ENCODE results near the gene PLD3.

GRCh38 chr19:40339018-40339728 lies 9.3 kb upstream of the PLD3 start:
- TF ChIP-seq, protein P1, sequence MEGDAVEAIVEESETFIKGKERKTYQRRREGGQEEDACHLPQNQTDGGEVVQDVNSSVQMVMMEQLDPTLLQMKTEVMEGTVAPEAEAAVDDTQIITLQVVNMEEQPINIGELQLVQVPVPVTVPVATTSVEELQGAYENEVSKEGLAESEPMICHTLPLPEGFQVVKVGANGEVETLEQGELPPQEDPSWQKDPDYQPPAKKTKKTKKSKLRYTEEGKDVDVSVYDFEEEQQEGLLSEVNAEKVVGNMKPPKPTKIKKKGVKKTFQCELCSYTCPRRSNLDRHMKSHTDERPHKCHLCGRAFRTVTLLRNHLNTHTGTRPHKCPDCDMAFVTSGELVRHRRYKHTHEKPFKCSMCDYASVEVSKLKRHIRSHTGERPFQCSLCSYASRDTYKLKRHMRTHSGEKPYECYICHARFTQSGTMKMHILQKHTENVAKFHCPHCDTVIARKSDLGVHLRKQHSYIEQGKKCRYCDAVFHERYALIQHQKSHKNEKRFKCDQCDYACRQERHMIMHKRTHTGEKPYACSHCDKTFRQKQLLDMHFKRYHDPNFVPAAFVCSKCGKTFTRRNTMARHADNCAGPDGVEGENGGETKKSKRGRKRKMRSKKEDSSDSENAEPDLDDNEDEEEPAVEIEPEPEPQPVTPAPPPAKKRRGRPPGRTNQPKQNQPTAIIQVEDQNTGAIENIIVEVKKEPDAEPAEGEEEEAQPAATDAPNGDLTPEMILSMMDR (IDR thresholded peaks at IDR 0.05; ENCODE audit: extremely low read depth in 1 of 2, insufficient read depth in 1 of 2, low read depth in 1 of 2, low read length in 2 of 2), result no peak
- TF ChIP-seq EZH2 (IDR thresholded peaks at IDR 0.05; ENCODE audit: borderline replicate concordance, low read depth, low read length, severe bottlenecking), result no peak
- TF ChIP-seq, protein P2, sequence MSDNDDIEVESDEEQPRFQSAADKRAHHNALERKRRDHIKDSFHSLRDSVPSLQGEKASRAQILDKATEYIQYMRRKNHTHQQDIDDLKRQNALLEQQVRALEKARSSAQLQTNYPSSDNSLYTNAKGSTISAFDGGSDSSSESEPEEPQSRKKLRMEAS (IDR thresholded peaks at IDR 0.05; ENCODE audit: insufficient read depth, insufficient read length), result no peak
- TF ChIP-seq JUN (IDR thresholded peaks at IDR 0.05; ENCODE audit: borderline replicate concordance, insufficient read depth, insufficient read length, low read depth), result no peak
- TF ChIP-seq GATA2 (IDR thresholded peaks at IDR 0.05; ENCODE audit: insufficient read depth, insufficient read length, low read depth, low read length), result no peak
- TF ChIP-seq POLR2AphosphoS5 (IDR thresholded peaks at IDR 0.05; ENCODE audit: insufficient read depth, low read depth, low read length), result no peak
- no peak for TF ChIP-seq POLR2A (IDR thresholded peaks at IDR 0.05; ENCODE audit: low read depth, low read length)

Data from endothelial cell of umbilical vein (primary cell).